ENCODE measurements around the gene PHKB. TPM values are rescaled to one million over a fixed set of nuclear protein-coding genes. Genes with fewer than 3 reads are reported as not detected.

Gene PHKB
- polyA plus RNA-seq, 3 donors: 49.8 to 53.1 (median 50.8) TPM

DNA sequence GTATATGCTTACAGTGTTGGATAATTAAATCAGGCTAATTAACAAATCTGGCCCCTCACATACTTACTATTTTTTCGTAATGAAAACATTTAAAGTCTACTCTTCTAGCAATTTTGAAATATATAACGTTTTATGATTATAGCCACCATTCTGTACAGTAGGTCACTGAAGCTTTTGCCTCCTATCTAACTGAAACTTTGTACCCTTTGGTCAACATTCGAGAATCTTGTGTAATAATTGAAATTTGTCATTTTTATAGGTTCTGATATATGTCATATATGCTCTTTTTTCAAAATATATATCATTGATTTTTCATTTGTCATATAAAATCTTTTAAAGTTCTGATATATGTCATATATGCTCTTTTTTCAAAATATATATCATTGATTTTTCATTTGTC lies 12.7 kb downstream of the PHKB start:
- Mint-ChIP-seq H3K27me3 (ENCODE audit: low read depth in 3 of 3) (peaks cover 0 to 2% (median 0%) of the 10 kb centered on the region in 3 donors), H3K36me3 (peaks cover 30% of the 10 kb centered on the region in 2 donors), H3K4me1 (peaks cover 5% of the 10 kb centered on the region), H3K9me3 (peaks cover 0 to 5% (median 0%) of the 10 kb centered on the region in 7 donors), H3K4me3 (no peak overlapping the region), H3K27ac (no peak overlapping the region)
- Histone ChIP-seq H3K9me3 (replicated peaks in 1 of 2; ENCODE audit: control insufficient read depth in 1 of 2, insufficient read depth in 1 of 2, low read length in 2 of 2) (no peaks in the 10 kb centered on the region), H3K4me2 (replicated peaks; ENCODE audit: extremely low read depth, low read length, poor library complexity, severe bottlenecking) (no peak overlapping the region), H3K27me3 (ENCODE audit: control insufficient read depth in 2 of 2, insufficient read depth in 2 of 2, low read length in 2 of 2) (no peaks in the 10 kb centered on the region), H3K36me3 (replicated peaks in 1 of 2; ENCODE audit: control insufficient read depth in 1 of 2, insufficient read depth in 2 of 2, low read length in 2 of 2) (peaks cover 11 to 33% of the 10 kb centered on the region in 2 donors), H2AFZ (ENCODE audit: insufficient read depth, low read depth, low read length, poor library complexity, severe bottlenecking) (no peak overlapping the region), H3K79me2 (ENCODE audit: insufficient read depth, low read length) (peaks cover 90% of the 10 kb centered on the region), H3K27ac (ENCODE audit: low read depth in 1 of 2, low read length in 2 of 2) (no peak overlapping the region), H4K20me1 (ENCODE audit: insufficient read depth, low read length) (peaks cover 38% of the 10 kb centered on the region), H3K4me1 (ENCODE audit: control insufficient read depth in 1 of 2, insufficient read depth in 2 of 2, low read length in 2 of 2) (no peaks in the 10 kb centered on the region), H3K9ac (ENCODE audit: insufficient read depth, low read length, poor library complexity, severe bottlenecking) (no peak overlapping the region), H3K4me3 (replicated peaks in 1 of 3; ENCODE audit: low read depth in 2 of 3, low read length in 3 of 3) (no peak overlapping the region)
- no CpG with 5 or more reads among the region's 3 CpGs for WGBS (ENCODE audit: insufficient coverage)
- TF ChIP-seq CTCF (IDR thresholded peaks at IDR 0.05): no peak
- intact Hi-C loops (cut with micrococcal nuclease): no loop called here
- DNase-seq: no peak

DNA sequence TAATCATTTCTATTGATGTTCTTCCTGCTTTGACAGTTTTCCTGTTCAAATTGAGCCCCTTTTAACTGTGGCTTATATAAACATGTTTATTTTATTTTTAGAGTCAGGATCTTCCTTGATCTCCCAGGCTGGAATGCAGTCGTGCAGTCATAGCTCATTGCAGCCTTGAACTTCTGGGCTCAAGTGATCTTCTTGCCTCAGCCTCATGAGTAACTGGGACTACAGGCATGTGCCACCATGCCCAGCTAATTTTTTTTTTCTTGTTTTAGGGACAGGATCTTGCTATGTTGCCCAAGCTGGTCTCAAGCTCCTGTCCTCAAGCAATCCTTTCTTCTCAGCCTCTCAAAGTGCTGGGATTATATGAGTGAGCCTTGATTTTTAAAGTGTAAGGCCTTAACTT lies 14.7 kb downstream of the PHKB start:
- no peak overlapping the region for H3K4me3 ChIP-seq (replicated peaks in 1 of 3; ENCODE audit: low read depth in 2 of 3, low read length in 3 of 3)
- Mint-ChIP-seq H3K4me3 (no peak overlapping the region), H3K9me3 (peaks cover 0 to 5% (median 0%) of the 10 kb centered on the region in 7 donors), H3K27ac (no peak overlapping the region), H3K27me3 (ENCODE audit: low read depth in 3 of 3) (peaks cover 0 to 2% (median 0%) of the 10 kb centered on the region in 3 donors), H3K36me3 (peaks cover 29 to 35% of the 10 kb centered on the region in 2 donors), H3K4me1 (peaks cover 5% of the 10 kb centered on the region)
- H3K27ac ChIP-seq (ENCODE audit: low read depth in 1 of 2, low read length in 2 of 2): no peak overlapping the region
- peaks cover 88% of the 10 kb centered on the region for H3K79me2 ChIP-seq (ENCODE audit: insufficient read depth, low read length)
- peaks cover 8 to 25% of the 10 kb centered on the region in 2 donors for H3K36me3 ChIP-seq (replicated peaks in 1 of 2; ENCODE audit: control insufficient read depth in 1 of 2, insufficient read depth in 2 of 2, low read length in 2 of 2)
- no peaks in the 10 kb centered on the region for H3K9me3 ChIP-seq (replicated peaks in 1 of 2; ENCODE audit: control insufficient read depth in 1 of 2, insufficient read depth in 1 of 2, low read length in 2 of 2)
- no peaks in the 10 kb centered on the region for H3K4me1 ChIP-seq (ENCODE audit: control insufficient read depth in 1 of 2, insufficient read depth in 2 of 2, low read length in 2 of 2)
- DNase-seq: no peak
- H4K20me1 ChIP-seq (ENCODE audit: insufficient read depth, low read length): peaks cover 52% of the 10 kb centered on the region
- WGBS (ENCODE audit: insufficient coverage): 100% methylated on average over 1 of the region's 1 CpG
- no peaks in the 10 kb centered on the region for H3K27me3 ChIP-seq (ENCODE audit: control insufficient read depth in 2 of 2, insufficient read depth in 2 of 2, low read length in 2 of 2)
- intact Hi-C loops (cut with micrococcal nuclease): no loop called here
- H3K9ac ChIP-seq (ENCODE audit: insufficient read depth, low read length, poor library complexity, severe bottlenecking): no peak overlapping the region
- H3K4me2 ChIP-seq (replicated peaks; ENCODE audit: extremely low read depth, low read length, poor library complexity, severe bottlenecking): no peak overlapping the region
- no peak overlapping the region for H2AFZ ChIP-seq (ENCODE audit: insufficient read depth, low read depth, low read length, poor library complexity, severe bottlenecking)
- TF ChIP-seq CTCF (IDR thresholded peaks at IDR 0.05): no peak

Data from CD14-positive monocyte (primary cell).